ENCODE data around the gene ITSN1.

ITSN1 gene

DNA sequence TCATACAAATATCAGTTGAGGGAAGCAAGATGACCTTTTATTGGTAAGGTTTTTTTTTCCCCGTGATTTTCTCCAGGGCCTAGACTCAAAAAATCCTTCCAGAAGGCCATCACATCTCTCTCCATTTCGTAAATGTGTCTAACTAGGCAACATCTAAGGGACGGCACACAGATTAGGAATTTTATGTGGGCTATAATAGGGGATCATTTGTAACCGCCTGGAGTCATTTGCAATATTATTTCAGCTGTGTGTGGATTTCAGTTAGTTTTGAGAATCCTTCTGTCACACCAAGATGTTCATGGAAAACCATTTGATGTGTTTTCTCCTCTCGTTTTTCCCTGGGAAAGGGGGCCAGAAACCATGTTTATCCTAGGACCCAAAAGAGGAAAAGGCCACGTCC lies 210.2 kb downstream of the ITSN1 start:
- Histone ChIP-seq H3K79me1 (ENCODE audit: low read length) (peaks cover 3% of the 10 kb centered on the region), H4K12ac (ENCODE audit: low read depth, low read length) (no peak overlapping the region), H2AFZ (ENCODE audit: insufficient read depth, low read length, poor library complexity) (no peak overlapping the region), H2BK120ac (ENCODE audit: insufficient read depth, low read length, poor library complexity) (no peak overlapping the region), H3K9me3 (ENCODE audit: insufficient read depth, low read depth, low read length) (peaks cover 1% of the 10 kb centered on the region), H3K27me3 (ENCODE audit: insufficient read depth, low read length) (no peaks in the 10 kb centered on the region), H3K4me2 (ENCODE audit: low read length) (no peak overlapping the region), H3K23ac (ENCODE audit: low read length) (no peak overlapping the region), H3K79me2 (ENCODE audit: control insufficient read depth, insufficient read depth, low read length, poor library complexity) (no peaks in the 10 kb centered on the region), H3K27ac (ENCODE audit: low read depth, low read length) (no peak overlapping the region), H3K18ac (ENCODE audit: low read length) (no peak overlapping the region), H3K9ac (ENCODE audit: low read length) (no peak overlapping the region), H2BK12ac (ENCODE audit: low read length) (no peak overlapping the region), H3K4me1 (ENCODE audit: control insufficient read depth in 1 of 2, insufficient read depth in 2 of 2, low read length in 2 of 2) (peaks cover 7 to 16% of the 10 kb centered on the region in 2 experiments), H3K14ac (ENCODE audit: low read length) (no peak overlapping the region), H2BK5ac (ENCODE audit: low read depth, low read length, poor library complexity) (no peak overlapping the region), H3K36me3 (ENCODE audit: control insufficient read depth in 1 of 2, insufficient read depth in 2 of 2, low read length in 2 of 2) (no peaks in the 10 kb centered on the region), H4K91ac (ENCODE audit: low read depth, low read length) (no peak overlapping the region), H3K4ac (ENCODE audit: low read depth, low read length) (no peak overlapping the region), H3K4me3 (ENCODE audit: low read depth, low read length) (no peak overlapping the region), H4K8ac (ENCODE audit: low read depth, low read length) (no peak overlapping the region), H2AK5ac (ENCODE audit: low read length) (no peak overlapping the region)
- DNase-seq = no peak
- no CpG with 5 or more reads among the region's 6 CpGs for WGBS (ENCODE audit: extremely low coverage, insufficient coverage, insufficient read length)

DNA sequence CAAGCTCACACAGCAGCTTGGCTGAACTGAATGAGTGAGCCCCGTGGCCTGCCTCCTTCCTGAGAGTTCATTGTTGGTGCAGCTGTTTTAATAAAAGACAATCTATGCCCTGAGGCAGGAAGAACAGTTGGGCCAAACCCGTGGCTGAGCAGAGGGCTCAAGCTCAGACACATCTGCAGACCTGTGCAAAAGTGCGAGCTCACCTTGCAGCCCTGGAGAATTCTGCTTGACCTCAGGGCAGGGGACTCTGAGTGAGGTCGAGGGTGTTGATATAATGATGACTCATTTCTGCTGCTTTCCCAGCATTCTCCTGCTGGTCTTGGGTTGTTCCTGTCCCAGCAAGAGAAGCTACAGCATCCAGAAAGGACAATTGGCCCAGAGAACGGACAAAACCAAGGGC lies 212.3 kb downstream of the ITSN1 start:
- WGBS (ENCODE audit: extremely low coverage, insufficient coverage, insufficient read length) = no CpG with 5 or more reads among the region's 5 CpGs

DNA sequence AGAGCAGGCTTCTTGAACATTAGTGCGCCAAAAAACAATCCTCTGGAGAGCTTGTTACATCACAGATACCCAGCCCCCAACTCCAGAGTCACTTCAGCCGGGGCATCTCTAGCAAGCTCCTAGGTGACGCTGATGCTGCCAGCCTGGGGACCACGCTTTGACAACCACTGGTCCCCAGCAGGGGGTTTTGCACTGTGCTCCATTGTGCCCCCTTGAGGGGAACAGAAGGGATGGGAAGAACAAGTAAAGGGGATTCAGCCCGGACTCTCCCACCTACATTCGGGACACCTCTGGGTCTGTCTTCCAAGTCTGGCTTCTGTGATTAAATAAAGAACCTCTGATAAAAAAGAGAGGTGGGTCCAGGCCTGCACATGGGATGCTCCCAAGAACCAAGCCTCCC lies 212.9 kb downstream of the ITSN1 start:
- H3K4ac ChIP-seq (ENCODE audit: low read depth, low read length) = no peak overlapping the region
- no CpG with 5 or more reads among the region's 6 CpGs for WGBS (ENCODE audit: extremely low coverage, insufficient coverage, insufficient read length)

More for the DNA sequence above, 212.3 kb downstream of the ITSN1 start:
- Histone ChIP-seq H3K4me1 (ENCODE audit: control insufficient read depth in 1 of 2, insufficient read depth in 2 of 2, low read length in 2 of 2) (peaks cover 2 to 7% of the 10 kb centered on the region in 2 experiments), H4K8ac (ENCODE audit: low read depth, low read length) (no peak overlapping the region), H3K23ac (ENCODE audit: low read length) (no peak overlapping the region), H4K91ac (ENCODE audit: low read depth, low read length) (no peak overlapping the region), H3K4me3 (ENCODE audit: low read depth, low read length) (no peak overlapping the region), H3K36me3 (ENCODE audit: control insufficient read depth in 1 of 2, insufficient read depth in 2 of 2, low read length in 2 of 2) (no peaks in the 10 kb centered on the region), H3K4me2 (ENCODE audit: low read length) (no peak overlapping the region), H3K27ac (ENCODE audit: low read depth, low read length) (no peak overlapping the region), H3K14ac (ENCODE audit: low read length) (no peak overlapping the region), H2BK120ac (ENCODE audit: insufficient read depth, low read length, poor library complexity) (no peak overlapping the region), H3K18ac (ENCODE audit: low read length) (no peak overlapping the region), H2BK12ac (ENCODE audit: low read length) (no peak overlapping the region), H2BK5ac (ENCODE audit: low read depth, low read length, poor library complexity) (no peak overlapping the region), H4K12ac (ENCODE audit: low read depth, low read length) (no peak overlapping the region), H3K27me3 (ENCODE audit: insufficient read depth, low read length) (no peaks in the 10 kb centered on the region), H3K79me2 (ENCODE audit: control insufficient read depth, insufficient read depth, low read length, poor library complexity) (no peaks in the 10 kb centered on the region), H3K9me3 (ENCODE audit: insufficient read depth, low read depth, low read length) (peaks cover 3% of the 10 kb centered on the region), H3K79me1 (ENCODE audit: low read length) (no peaks in the 10 kb centered on the region), H2AFZ (ENCODE audit: insufficient read depth, low read length, poor library complexity) (no peak overlapping the region), H3K9ac (ENCODE audit: low read length) (no peak overlapping the region), H3K4ac (ENCODE audit: low read depth, low read length) (no peak overlapping the region), H2AK5ac (ENCODE audit: low read length) (no peak overlapping the region)
- DNase-seq = no peak

DNA sequence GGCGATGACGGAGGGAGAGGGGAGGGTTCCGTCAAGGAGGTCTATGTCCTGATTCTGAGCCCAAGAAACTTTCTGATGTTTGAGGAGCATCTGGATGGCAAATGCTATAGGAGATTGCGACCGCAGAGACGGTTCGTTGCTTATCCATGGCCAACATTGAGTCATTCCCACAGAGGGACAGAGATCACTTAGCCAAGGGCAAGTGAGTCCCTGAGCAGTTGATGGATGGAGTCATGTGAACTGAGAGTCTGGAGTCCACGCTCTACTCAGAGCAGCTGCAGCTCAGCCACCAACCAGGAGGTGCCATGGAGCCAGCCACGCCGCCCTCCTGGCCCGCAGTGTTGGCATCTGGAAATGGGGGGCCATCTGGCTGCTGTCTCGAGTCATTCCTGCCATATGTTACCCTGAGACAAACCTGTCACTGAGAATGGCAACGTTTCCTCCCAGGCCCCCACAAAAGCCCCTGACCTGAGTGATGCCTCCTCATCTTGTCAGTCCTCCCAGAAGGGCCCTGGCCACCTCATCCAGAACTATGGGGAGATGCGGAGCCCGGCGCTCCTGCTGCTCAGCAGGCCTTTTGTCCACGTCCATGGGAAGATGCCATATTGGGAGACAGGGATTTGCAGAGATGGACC lies 214.7 kb downstream of the ITSN1 start:
- no peak overlapping the region for H3K4ac ChIP-seq (ENCODE audit: low read depth, low read length)
- no peak overlapping the region for H2BK120ac ChIP-seq (ENCODE audit: insufficient read depth, low read length, poor library complexity)
- H2BK5ac ChIP-seq (ENCODE audit: low read depth, low read length, poor library complexity) = no peak overlapping the region
- no peak overlapping the region for H3K18ac ChIP-seq (ENCODE audit: low read length)
- no peak overlapping the region for H2AFZ ChIP-seq (ENCODE audit: insufficient read depth, low read length, poor library complexity)
- no peak overlapping the region for H4K8ac ChIP-seq (ENCODE audit: low read depth, low read length)
- no peak overlapping the region for H4K12ac ChIP-seq (ENCODE audit: low read depth, low read length)
- peaks cover 2 to 7% of the 10 kb centered on the region in 2 experiments for H3K4me1 ChIP-seq (ENCODE audit: control insufficient read depth in 1 of 2, insufficient read depth in 2 of 2, low read length in 2 of 2)
- no peak overlapping the region for H3K9ac ChIP-seq (ENCODE audit: low read length)
- no peak overlapping the region for H3K14ac ChIP-seq (ENCODE audit: low read length)
- no peak overlapping the region for H2BK12ac ChIP-seq (ENCODE audit: low read length)
- peaks cover 3% of the 10 kb centered on the region for H3K9me3 ChIP-seq (ENCODE audit: insufficient read depth, low read depth, low read length)
- H3K23ac ChIP-seq (ENCODE audit: low read length) = no peak overlapping the region
- WGBS (ENCODE audit: extremely low coverage, insufficient coverage, insufficient read length) = no CpG with 5 or more reads among the region's 17 CpGs
- H3K4me3 ChIP-seq (ENCODE audit: low read depth, low read length) = no peak overlapping the region
- H3K36me3 ChIP-seq (ENCODE audit: control insufficient read depth in 1 of 2, insufficient read depth in 2 of 2, low read length in 2 of 2) = no peaks in the 10 kb centered on the region
- no peak overlapping the region for H3K27ac ChIP-seq (ENCODE audit: low read depth, low read length)
- no peak overlapping the region for H3K4me2 ChIP-seq (ENCODE audit: low read length)
- H3K79me2 ChIP-seq (ENCODE audit: control insufficient read depth, insufficient read depth, low read length, poor library complexity) = no peaks in the 10 kb centered on the region
- H3K79me1 ChIP-seq (ENCODE audit: low read length) = no peaks in the 10 kb centered on the region
- no peaks in the 10 kb centered on the region for H3K27me3 ChIP-seq (ENCODE audit: insufficient read depth, low read length)
- no peak overlapping the region for H2AK5ac ChIP-seq (ENCODE audit: low read length)
- no peak for DNase-seq
- no peak overlapping the region for H4K91ac ChIP-seq (ENCODE audit: low read depth, low read length)

More for the DNA sequence above, 212.9 kb downstream of the ITSN1 start:
- no peaks in the 10 kb centered on the region for H3K27me3 ChIP-seq (ENCODE audit: insufficient read depth, low read length)
- H2BK12ac ChIP-seq (ENCODE audit: low read length) = no peak overlapping the region
- no peak overlapping the region for H3K4me2 ChIP-seq (ENCODE audit: low read length)
- no peak for DNase-seq
- H3K27ac ChIP-seq (ENCODE audit: low read depth, low read length) = no peak overlapping the region
- H3K4me3 ChIP-seq (ENCODE audit: low read depth, low read length) = no peak overlapping the region
- H4K91ac ChIP-seq (ENCODE audit: low read depth, low read length) = no peak overlapping the region
- H3K79me1 ChIP-seq (ENCODE audit: low read length) = no peaks in the 10 kb centered on the region
- H3K14ac ChIP-seq (ENCODE audit: low read length) = no peak overlapping the region
- no peak overlapping the region for H2BK120ac ChIP-seq (ENCODE audit: insufficient read depth, low read length, poor library complexity)
- no peak overlapping the region for H3K23ac ChIP-seq (ENCODE audit: low read length)
- peaks cover 3% of the 10 kb centered on the region for H3K9me3 ChIP-seq (ENCODE audit: insufficient read depth, low read depth, low read length)
- H3K4me1 ChIP-seq (ENCODE audit: control insufficient read depth in 1 of 2, insufficient read depth in 2 of 2, low read length in 2 of 2) = peaks cover 2 to 7% of the 10 kb centered on the region in 2 experiments
- H2AFZ ChIP-seq (ENCODE audit: insufficient read depth, low read length, poor library complexity) = no peak overlapping the region
- no peak overlapping the region for H3K9ac ChIP-seq (ENCODE audit: low read length)
- no peaks in the 10 kb centered on the region for H3K36me3 ChIP-seq (ENCODE audit: control insufficient read depth in 1 of 2, insufficient read depth in 2 of 2, low read length in 2 of 2)
- no peaks in the 10 kb centered on the region for H3K79me2 ChIP-seq (ENCODE audit: control insufficient read depth, insufficient read depth, low read length, poor library complexity)
- no peak overlapping the region for H2AK5ac ChIP-seq (ENCODE audit: low read length)
- H3K18ac ChIP-seq (ENCODE audit: low read length) = no peak overlapping the region
- H4K12ac ChIP-seq (ENCODE audit: low read depth, low read length) = no peak overlapping the region
- H2BK5ac ChIP-seq (ENCODE audit: low read depth, low read length, poor library complexity) = no peak overlapping the region
- no peak overlapping the region for H4K8ac ChIP-seq (ENCODE audit: low read depth, low read length)
